ENCODE measurements around the gene HDAC5. TPM values are rescaled to one million over a fixed set of nuclear protein-coding genes. Genes with fewer than 3 reads are reported as not detected.
A peak's percentile ranks its signal among the peaks of the same experiment; 100 is the strongest.

HDAC5 gene
- total and polyA plus RNA-seq, 2 donors (not counting 1 experiment from before 2014, with no cell fraction given): 31.3 to 125 TPM

GRCh38 chr17:44117351-44117750 lies 6.1 kb downstream of the HDAC5 start:
- Histone ChIP-seq H2AFZ (ENCODE audit: low read length) (no peak overlapping the region), H3K4me3 (replicated peaks in 1 of 4; ENCODE audit: control extremely low read depth in 1 of 4, insufficient read depth in 1 of 4, low read depth in 3 of 4, low read length in 4 of 4) (no peak overlapping the region), H3K36me3 (ENCODE audit: control insufficient read depth, insufficient read depth, low read length) (peaks cover 7% of the 10 kb centered on the region), H3K9me3 (ENCODE audit: control insufficient read depth, insufficient read depth, low read depth, low read length) (no peaks in the 10 kb centered on the region), H3K4me2 (ENCODE audit: extremely low read depth, insufficient read depth, low read length) (no peak overlapping the region), H3K79me2 (ENCODE audit: control insufficient read depth, insufficient read depth, low read length) (peaks cover 3% of the 10 kb centered on the region), H4K20me1 (ENCODE audit: control insufficient read depth, extremely low read depth, insufficient read depth, low read length) (no peaks in the 10 kb centered on the region), H3K9ac (ENCODE audit: insufficient read depth, low read length) (no peak overlapping the region), H3K4me1 (ENCODE audit: control insufficient read depth, extremely low read depth, insufficient read depth, low read length) (peaks cover 3% of the 10 kb centered on the region), H3K27ac (ENCODE audit: insufficient read depth, low read length) (no peak overlapping the region), H3K27me3 (ENCODE audit: control insufficient read depth, insufficient read depth, low read length) (no peaks in the 10 kb centered on the region)
- TF ChIP-seq EZH2 (IDR thresholded peaks at IDR 0.05; ENCODE audit: low read length, missing control alignments) (no peak), CTCF (conservative IDR thresholded peaks at IDR 0.05 in 1 of 2, IDR thresholded peaks at IDR 0.05 in 1 of 2; ENCODE audit: low read depth in 1 of 2, low read length in 2 of 2) (no peak)
- DNase-seq (ENCODE audit: low read depth in 2 of 2): no peak

- TF ChIP-seq EZH2 (IDR thresholded peaks at IDR 0.05; ENCODE audit: low read length, missing control alignments): no peak
- peak; percentile 78 to 85 for TF ChIP-seq CTCF (conservative IDR thresholded peaks at IDR 0.05 in 1 of 2, IDR thresholded peaks at IDR 0.05 in 1 of 2; ENCODE audit: low read depth in 1 of 2, low read length in 2 of 2)
- Histone ChIP-seq H3K4me3 (replicated peaks in 1 of 4; ENCODE audit: control extremely low read depth in 1 of 4, insufficient read depth in 1 of 4, low read depth in 3 of 4, low read length in 4 of 4) (no peak overlapping the region), H3K36me3 (ENCODE audit: control insufficient read depth, insufficient read depth, low read length) (peaks cover 7% of the 10 kb centered on the region), H3K4me2 (ENCODE audit: extremely low read depth, insufficient read depth, low read length) (no peak overlapping the region), H3K9me3 (ENCODE audit: control insufficient read depth, insufficient read depth, low read depth, low read length) (no peaks in the 10 kb centered on the region), H2AFZ (ENCODE audit: low read length) (no peak overlapping the region), H4K20me1 (ENCODE audit: control insufficient read depth, extremely low read depth, insufficient read depth, low read length) (no peaks in the 10 kb centered on the region), H3K79me2 (ENCODE audit: control insufficient read depth, insufficient read depth, low read length) (peaks cover 3% of the 10 kb centered on the region), H3K4me1 (ENCODE audit: control insufficient read depth, extremely low read depth, insufficient read depth, low read length) (peaks cover 5% of the 10 kb centered on the region), H3K27ac (ENCODE audit: insufficient read depth, low read length) (no peak overlapping the region), H3K9ac (ENCODE audit: insufficient read depth, low read length) (no peak overlapping the region), H3K27me3 (ENCODE audit: control insufficient read depth, insufficient read depth, low read length) (no peaks in the 10 kb centered on the region)
- DNase-seq (ENCODE audit: low read depth in 2 of 2): peak; percentile 20 to 47
Measured at GRCh38 chr17:44115585-44116415, 7.6 kb downstream of the HDAC5 start.

- no peaks in the 10 kb centered on the region for H3K27me3 ChIP-seq (ENCODE audit: control insufficient read depth, insufficient read depth, low read length)
- H3K9me3 ChIP-seq (ENCODE audit: control insufficient read depth, insufficient read depth, low read depth, low read length): no peaks in the 10 kb centered on the region
- peaks cover 14% of the 10 kb centered on the region for H3K79me2 ChIP-seq (ENCODE audit: control insufficient read depth, insufficient read depth, low read length)
- no peak overlapping the region for H3K27ac ChIP-seq (ENCODE audit: insufficient read depth, low read length)
- peaks cover 4% of the 10 kb centered on the region for H3K36me3 ChIP-seq (ENCODE audit: control insufficient read depth, insufficient read depth, low read length)
- no peak overlapping the region for H3K4me2 ChIP-seq (ENCODE audit: extremely low read depth, insufficient read depth, low read length)
- no peak overlapping the region for H2AFZ ChIP-seq (ENCODE audit: low read length)
- TF ChIP-seq EZH2 (IDR thresholded peaks at IDR 0.05; ENCODE audit: low read length, missing control alignments) (no peak), CTCF (conservative IDR thresholded peaks at IDR 0.05 in 1 of 2, IDR thresholded peaks at IDR 0.05 in 1 of 2; ENCODE audit: low read depth in 1 of 2, low read length in 2 of 2) (no peak)
- DNase-seq (ENCODE audit: low read depth in 2 of 2): no peak
- no peak overlapping the region for H3K4me3 ChIP-seq (replicated peaks in 1 of 4; ENCODE audit: control extremely low read depth in 1 of 4, insufficient read depth in 1 of 4, low read depth in 3 of 4, low read length in 4 of 4)
- no peak overlapping the region for H3K9ac ChIP-seq (ENCODE audit: insufficient read depth, low read length)
- H4K20me1 ChIP-seq (ENCODE audit: control insufficient read depth, extremely low read depth, insufficient read depth, low read length): no peaks in the 10 kb centered on the region
- peaks cover 20% of the 10 kb centered on the region for H3K4me1 ChIP-seq (ENCODE audit: control insufficient read depth, extremely low read depth, insufficient read depth, low read length)
Measured at GRCh38 chr17:44113868-44114840, 9.3 kb downstream of the HDAC5 start.
